SU-DHL-6 (cell line): ENCODE measurements around the gene INPP5A.

ENCODE experiments used
- H2AFZ ChIP-seq: fragments of 200-600 bp; sonication (generic); 2 replicates; pipeline ENCODE4 v1.6.1; 2014; ENCODE audit warnings: low read depth, mild to moderate bottlenecking, moderate library complexity, mixed read lengths, antibody characterized with exemption, low read length; ENCODE audit not compliant: severe bottlenecking
- H3F3A ChIP-seq: fragments of 200-600 bp; shearing (Covaris generic); 2 replicates; pipeline ENCODE4 v1.6.0; 2016; ENCODE audit warnings: antibody characterized with exemption, mild to moderate bottlenecking; ENCODE audit not compliant: insufficient read depth
- H3K27ac ChIP-seq: fragments of 200-600 bp; sonication (generic); 2 replicates; pipeline ENCODE4 v1.5.1; 2016; ENCODE audit warnings: low read depth, mild to moderate bottlenecking, low read length, moderate library complexity, mixed read lengths
- H3K27me3 ChIP-seq: fragments of 200-600 bp; sonication (generic), shearing (Covaris generic); 2 replicates; pipeline ENCODE4 v1.6.0; 2014; ENCODE audit warnings: mild to moderate bottlenecking, low read length
- H3K36me3 ChIP-seq: fragments of 200-600 bp; sonication (generic); 2 replicates; pipeline ENCODE4 v1.6.1; 2014; ENCODE audit warnings: mild to moderate bottlenecking, low read length, mixed read lengths
- H3K4me2 ChIP-seq: fragments of 300-600, 200-600 bp; shearing (Covaris generic), sonication (generic); 2 replicates; pipeline ENCODE4 v1.6.0; 2014; ENCODE audit warnings: low read length, low read depth, mild to moderate bottlenecking; ENCODE audit not compliant: poor library complexity, severe bottlenecking
- H3K4me3 ChIP-seq: fragments of 200-600 bp; sonication (generic); 2 replicates; pipeline ENCODE4 v1.5.1; 2014; ENCODE audit warnings: antibody characterized with exemption, low read length, mild to moderate bottlenecking, mixed read lengths; ENCODE audit not compliant: insufficient read depth, poor library complexity, severe bottlenecking
- H3K79me2 ChIP-seq: fragments of 200-600 bp; sonication (generic); 2 replicates; pipeline ENCODE4 v1.6.1; 2014; ENCODE audit warnings: mild to moderate bottlenecking, low read length, moderate library complexity; ENCODE audit not compliant: insufficient read depth
- H3K9ac ChIP-seq: fragments of 200-600 bp; sonication (generic); 2 replicates; pipeline ENCODE4 v1.7.0; 2014; ENCODE audit warnings: mild to moderate bottlenecking, low read length
- H3K9me2 ChIP-seq: fragments of 200-600 bp; sonication (generic); replicated peaks from 2 replicates; pipeline ENCODE4 v1.6.1; 2014; ENCODE audit warnings: low read length; ENCODE audit not compliant: insufficient read depth
- H3K9me3 ChIP-seq: fragments of 200-600 bp; sonication (generic); 2 replicates; pipeline ENCODE4 v1.6.1; 2014; ENCODE audit warnings: low read length, mixed read lengths; ENCODE audit not compliant: insufficient read depth
- H4K20me1 ChIP-seq: fragments of 200-600 bp; sonication (generic); 2 replicates; pipeline ENCODE4 v1.6.1; 2014; ENCODE audit warnings: low read depth, mild to moderate bottlenecking, antibody characterized with exemption, low read length, moderate library complexity, mixed read lengths
- CTCF ChIP-seq: fragments of 200-600 bp; sonication (generic); IDR thresholded peaks from one replicate; pipeline ENCODE4 v1.5.1; 2017; ENCODE audit warnings: antibody characterized with exemption, mild to moderate bottlenecking, low read length, moderate library complexity; ENCODE audit not compliant: insufficient read depth, poor library complexity, severe bottlenecking
- EZH2phosphoT487 ChIP-seq: fragments of 200-600 bp; sonication (generic), shearing (Covaris generic); conservative IDR thresholded peaks from 2 replicates; pipeline ENCODE4 v1.6.1; 2018; ENCODE audit warnings: mild to moderate bottlenecking, antibody characterized with exemption, low read length, moderate library complexity, mixed read lengths

INPP5A gene

GRCh38 chr10:132624847-132625471, 87.4 kb downstream of the INPP5A start:
- no peak overlapping the region for H3K4me2 ChIP-seq
- no peaks in the 10 kb centered on the region for H3F3A ChIP-seq
- no peak overlapping the region for H2AFZ ChIP-seq
- H3K9me3 ChIP-seq: no peaks in the 10 kb centered on the region
- H4K20me1 ChIP-seq: no peaks in the 10 kb centered on the region
- no peak overlapping the region for H3K9ac ChIP-seq
- no peaks in the 10 kb centered on the region for H3K27me3 ChIP-seq
- no peaks in the 10 kb centered on the region for H3K36me3 ChIP-seq
- H3K4me3 ChIP-seq: no peak overlapping the region
- H3K79me2 ChIP-seq: no peaks in the 10 kb centered on the region
- TF ChIP-seq EZH2phosphoT487 (no peak), CTCF (no peak)
- H3K27ac ChIP-seq: no peak overlapping the region
- H3K9me2 ChIP-seq: no peaks in the 10 kb centered on the region

DNA sequence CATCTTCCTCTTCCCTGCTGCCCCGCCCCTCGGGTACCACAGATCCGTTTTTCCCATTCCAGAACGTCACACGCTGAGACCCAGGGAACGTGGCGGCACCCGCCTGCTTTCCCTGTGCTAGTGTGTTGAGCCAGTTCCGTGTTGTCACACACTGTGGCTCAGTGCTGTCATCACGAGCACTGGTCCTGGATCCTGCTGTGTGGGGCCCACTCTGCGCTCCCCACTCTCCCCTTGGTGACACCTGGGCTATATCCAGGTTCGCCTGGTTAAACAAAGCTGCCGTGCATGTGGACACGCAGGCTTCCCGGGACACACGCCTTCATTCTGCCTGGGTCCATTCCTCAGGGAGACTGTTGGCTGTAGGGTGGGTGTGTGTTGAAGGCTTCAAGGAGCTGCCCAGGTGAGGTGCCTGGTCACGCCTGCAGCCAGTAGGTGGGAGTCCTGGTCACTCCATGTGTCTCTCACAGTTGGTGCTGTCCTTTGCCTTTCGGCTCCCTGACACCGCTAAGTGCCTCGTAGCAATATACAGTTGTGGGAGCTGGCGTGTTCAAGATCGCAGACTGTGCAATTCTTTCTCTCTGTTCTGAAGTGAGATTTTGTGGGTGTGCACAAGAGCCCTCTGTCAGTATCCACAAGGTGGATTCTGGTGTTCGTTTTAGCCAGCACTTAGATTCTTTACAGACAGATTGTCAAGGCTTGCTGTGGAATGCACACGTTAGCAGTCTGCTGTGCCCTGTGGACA, 88.6 kb downstream of the INPP5A start:
- Histone ChIP-seq H3K4me2 (no peak overlapping the region), H3F3A (no peaks in the 10 kb centered on the region), H4K20me1 (no peaks in the 10 kb centered on the region), H3K27me3 (no peaks in the 10 kb centered on the region), H3K79me2 (no peaks in the 10 kb centered on the region), H3K9ac (no peak overlapping the region), H2AFZ (no peak overlapping the region), H3K27ac (no peak overlapping the region), H3K36me3 (no peaks in the 10 kb centered on the region), H3K9me3 (no peaks in the 10 kb centered on the region), H3K9me2 (no peaks in the 10 kb centered on the region), H3K4me3 (no peak overlapping the region)
- TF ChIP-seq EZH2phosphoT487: no peak
- TF ChIP-seq CTCF: no peak

DNA sequence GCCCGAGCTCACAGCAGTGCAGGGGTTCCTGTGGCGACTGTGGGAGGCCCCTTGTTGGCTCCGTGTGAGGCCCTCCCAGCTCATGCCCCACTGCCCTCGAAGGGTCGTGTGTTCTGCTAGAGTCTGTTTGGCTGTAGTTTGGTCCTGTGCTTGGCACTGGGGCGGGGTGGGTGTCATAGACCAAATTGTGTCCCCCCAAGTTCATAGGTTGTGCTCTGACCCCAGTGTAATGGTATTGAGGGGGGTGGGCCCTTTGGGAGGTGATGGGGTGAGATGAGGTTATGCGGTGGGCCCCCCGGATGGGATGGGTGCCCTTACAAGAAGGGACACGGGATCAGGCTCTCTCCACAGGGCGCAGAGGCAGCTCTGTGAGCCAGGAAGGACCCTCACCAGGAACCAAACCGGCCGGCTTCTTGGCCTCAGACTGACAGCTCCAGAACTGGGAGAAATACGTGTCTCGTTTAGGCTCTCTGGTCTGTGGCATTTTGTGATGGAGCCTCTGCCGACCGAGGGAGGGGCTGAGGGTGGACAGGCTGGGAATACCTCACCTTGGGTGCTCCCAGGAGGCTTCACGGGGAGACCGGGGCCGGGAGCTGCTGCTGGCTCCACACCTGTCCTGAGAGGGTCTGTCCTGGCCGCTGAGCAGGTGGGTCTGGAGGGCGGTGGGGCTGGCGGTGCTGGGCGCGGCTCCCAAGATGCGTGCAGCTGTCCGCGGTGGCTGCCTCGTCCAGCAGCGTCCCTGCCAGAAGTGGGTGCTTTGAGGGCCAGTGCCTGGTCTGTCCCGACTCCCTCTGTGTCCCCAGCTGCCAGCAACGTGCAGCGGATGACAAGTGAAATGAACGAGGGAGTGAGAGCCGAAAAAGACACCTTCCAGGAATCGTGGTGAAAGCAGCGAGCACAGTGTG, 89.4 kb downstream of the INPP5A start:
- Histone ChIP-seq H3K9ac (no peak overlapping the region), H3K79me2 (no peaks in the 10 kb centered on the region), H3K4me3 (no peak overlapping the region), H3K27me3 (no peaks in the 10 kb centered on the region), H3K9me3 (no peaks in the 10 kb centered on the region), H3K9me2 (no peaks in the 10 kb centered on the region), H3F3A (no peaks in the 10 kb centered on the region), H2AFZ (no peak overlapping the region), H3K4me2 (no peak overlapping the region), H3K27ac (no peak overlapping the region), H3K36me3 (no peaks in the 10 kb centered on the region), H4K20me1 (no peaks in the 10 kb centered on the region)
- TF ChIP-seq CTCF (no peak), EZH2phosphoT487 (no peak)
